OCI-LY3 (cell line): ENCODE results near the gene COA7.

Experiments used
- EZH2phosphoT487 ChIP-seq: fragments of 200-600 bp; shearing (Covaris generic); IDR thresholded peaks from 2 replicates; pipeline ENCODE4 v1.6.1; 2018; ENCODE audit warnings: antibody characterized with exemption, mixed run types, low read depth
- TF ChIP-seq, protein P1 (sequence below): fragments of 200-600, 300-600 bp; sonication (generic); IDR thresholded peaks from 2 replicates; pipeline ENCODE4 v1.5.1; 2014; ENCODE audit warnings: antibody characterized with exemption, low read length, low read depth

DNA sequence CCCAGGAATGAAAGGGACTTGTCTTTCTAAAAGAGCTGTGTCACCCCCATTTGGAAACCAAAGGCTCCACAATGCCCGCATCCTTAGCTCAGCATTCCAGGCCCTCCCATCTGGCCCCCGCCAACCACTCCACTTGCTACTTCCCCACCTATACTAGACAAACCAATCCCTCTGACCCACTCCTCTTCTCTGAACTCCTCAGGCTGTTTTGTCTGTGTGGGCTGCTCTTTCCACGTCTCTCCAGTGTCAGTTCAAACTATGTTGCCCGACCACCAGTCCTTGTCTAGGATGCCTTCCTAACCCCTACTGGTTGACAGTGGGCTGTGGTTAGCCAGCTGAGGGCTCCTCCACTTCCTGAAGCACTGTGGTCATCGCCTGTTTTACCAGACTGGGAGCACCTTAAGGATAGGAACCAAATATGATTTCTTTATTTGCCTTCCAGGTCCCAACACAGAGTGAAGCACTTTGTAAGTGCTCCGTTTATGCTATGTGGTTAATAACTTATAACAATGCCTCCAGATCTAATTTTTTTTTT lies 8.1 kb upstream of the COA7 start:
- TF ChIP-seq, protein P1, sequence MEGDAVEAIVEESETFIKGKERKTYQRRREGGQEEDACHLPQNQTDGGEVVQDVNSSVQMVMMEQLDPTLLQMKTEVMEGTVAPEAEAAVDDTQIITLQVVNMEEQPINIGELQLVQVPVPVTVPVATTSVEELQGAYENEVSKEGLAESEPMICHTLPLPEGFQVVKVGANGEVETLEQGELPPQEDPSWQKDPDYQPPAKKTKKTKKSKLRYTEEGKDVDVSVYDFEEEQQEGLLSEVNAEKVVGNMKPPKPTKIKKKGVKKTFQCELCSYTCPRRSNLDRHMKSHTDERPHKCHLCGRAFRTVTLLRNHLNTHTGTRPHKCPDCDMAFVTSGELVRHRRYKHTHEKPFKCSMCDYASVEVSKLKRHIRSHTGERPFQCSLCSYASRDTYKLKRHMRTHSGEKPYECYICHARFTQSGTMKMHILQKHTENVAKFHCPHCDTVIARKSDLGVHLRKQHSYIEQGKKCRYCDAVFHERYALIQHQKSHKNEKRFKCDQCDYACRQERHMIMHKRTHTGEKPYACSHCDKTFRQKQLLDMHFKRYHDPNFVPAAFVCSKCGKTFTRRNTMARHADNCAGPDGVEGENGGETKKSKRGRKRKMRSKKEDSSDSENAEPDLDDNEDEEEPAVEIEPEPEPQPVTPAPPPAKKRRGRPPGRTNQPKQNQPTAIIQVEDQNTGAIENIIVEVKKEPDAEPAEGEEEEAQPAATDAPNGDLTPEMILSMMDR, result no peak
- TF ChIP-seq EZH2phosphoT487, result no peak
